IMR-90 (cell line): Measurements from ENCODE around the gene RGL4. TPM values are rescaled to one million over a fixed set of nuclear protein-coding genes. Genes with fewer than 3 reads are reported as not detected.
"Not testable (repeated sequence)": the region's sequence is repeated elsewhere in the genome, so short reads cannot be mapped to it uniquely, and the experiment has no call there.

ENCODE experiments used
- ATAC-seq: fragments of 200-7000 bp; cut with Tn5 transposase; 2 replicates; pipeline ENCODE4 v1.9.1; 2020; ENCODE audit warnings: low read depth, mild to moderate bottlenecking, moderate library complexity
- BruUV-seq: library from RNA; stranded (reverse); fragments of 400-500 nt; replicated peaks from 2 replicates; lab custom pipeline; 2021; lab: Mats Ljungman, UMichigan
- CTCF ChIA-PET: fragments of 300-600 bp; formaldehyde crosslinking; extraction: SDS; loops from one replicate; lab custom pipeline; 2021; ENCODE audit warnings: antibody characterized with exemption; lab: Yijun Ruan, JAX
- POLR2A ChIA-PET: fragments of 300-600 bp; sonication (Branson Sonifier 250); formaldehyde crosslinking; loops from one replicate; lab custom pipeline; 2022; ENCODE audit warnings: antibody characterized with exemption; ENCODE audit not compliant: unreplicated experiment; lab: Charles Lee
- DNase-seq: peaks from one replicate; pipeline ENCODE4 v3.0.0; 2013
- H2AFZ ChIP-seq: replicated peaks from 2 replicates; pipeline ENCODE3; 2013; ENCODE audit warnings: low read length, mild to moderate bottlenecking; ENCODE audit not compliant: poor library complexity
- H2AK5ac ChIP-seq: 2 replicates; pipeline ENCODE4 v1.6.1; 2013; ENCODE audit warnings: low read depth, low read length, inconsistent platforms
- H2AK9ac ChIP-seq: replicated peaks from 2 replicates; pipeline ENCODE3; 2013; ENCODE audit warnings: mild to moderate bottlenecking, low read depth, low read length, moderate library complexity; ENCODE audit not compliant: poor library complexity
- H2BK120ac ChIP-seq: 2 replicates; pipeline ENCODE4 v1.6.1; 2013; ENCODE audit warnings: low read depth, low read length, inconsistent platforms
- H2BK15ac ChIP-seq: 3 replicates; pipeline ENCODE4 v1.6.1; 2013; ENCODE audit warnings: low read depth, low read length, inconsistent platforms
- H2BK20ac ChIP-seq: 2 replicates; pipeline ENCODE4 v1.6.1; 2013; ENCODE audit warnings: low read depth, mild to moderate bottlenecking, inconsistent platforms, low read length, moderate library complexity
- H2BK5ac ChIP-seq: 2 replicates; pipeline ENCODE4 v1.6.1; 2013; ENCODE audit warnings: mild to moderate bottlenecking, low read depth, low read length, inconsistent platforms; ENCODE audit not compliant: poor library complexity, severe bottlenecking
- H3K14ac ChIP-seq: replicated peaks from 2 replicates; pipeline ENCODE4 v1.6.1; 2013; ENCODE audit warnings: low read depth, low read length, inconsistent platforms
- H3K18ac ChIP-seq: 2 replicates; pipeline ENCODE4 v1.6.1; 2013; ENCODE audit warnings: low read depth, low read length, control low read depth
- H3K23ac ChIP-seq: 2 replicates; pipeline ENCODE4 v1.6.1; 2013; ENCODE audit warnings: low read depth, low read length, inconsistent platforms
- H3K27ac ChIP-seq: 2 replicates; pipeline ENCODE4 v1.5.1; 2013; ENCODE audit warnings: mild to moderate bottlenecking, control low read depth, low read length; ENCODE audit not compliant: insufficient read depth
- H3K27me3 ChIP-seq: 2 replicates; pipeline ENCODE4 v1.6.1; 2013; ENCODE audit warnings: low read length; ENCODE audit not compliant: control insufficient read depth, insufficient read depth
- H3K36me3 ChIP-seq: 2 replicates; pipeline ENCODE4 v1.6.1; 2013; ENCODE audit warnings: low read length, mixed read lengths; ENCODE audit not compliant: control insufficient read depth, insufficient read depth
- H3K4ac ChIP-seq: 2 replicates; pipeline ENCODE4 v1.6.1; 2013; ENCODE audit warnings: low read depth, low read length, inconsistent platforms
- H3K4me1 ChIP-seq: 2 replicates; pipeline ENCODE4 v1.6.1; 2013; ENCODE audit warnings: low read length, mixed read lengths; ENCODE audit not compliant: control insufficient read depth, insufficient read depth
- H3K4me2 ChIP-seq: 2 replicates; pipeline ENCODE4 v1.6.1; 2013; ENCODE audit warnings: low read depth, mild to moderate bottlenecking, control low read depth, low read length, moderate library complexity
- H3K4me3 ChIP-seq: 2 replicates; pipeline ENCODE4 v1.5.1; 2013; ENCODE audit warnings: low read depth, mild to moderate bottlenecking, control low read depth, low read length, moderate library complexity; ENCODE audit not compliant: insufficient read depth
- H3K56ac ChIP-seq: 2 replicates; pipeline ENCODE4 v1.6.1; 2013; ENCODE audit warnings: low read length, inconsistent platforms; ENCODE audit not compliant: insufficient read depth; ENCODE audit errors: extremely low read depth
- H3K79me1 ChIP-seq, 2 experiments: 2 replicates each; pipeline ENCODE4 v1.6.1; 2013; ENCODE audit warnings: low read length in 2 of 2, inconsistent platforms in 1 of 2, low read depth in 1 of 2
- H3K9ac ChIP-seq: 2 replicates; pipeline ENCODE4 v1.6.1; 2013; ENCODE audit warnings: low read depth, low read length, control low read depth
- H3K9me1 ChIP-seq: 2 replicates; pipeline ENCODE4 v1.6.1; 2013; ENCODE audit warnings: low read length, inconsistent platforms; ENCODE audit not compliant: insufficient read depth
- H3K9me3 ChIP-seq: 2 replicates; pipeline ENCODE4 v1.6.1; 2013; ENCODE audit warnings: low read length; ENCODE audit not compliant: control insufficient read depth, insufficient read depth
- H4K20me1 ChIP-seq: 2 replicates; pipeline ENCODE4 v1.6.1; 2013; ENCODE audit warnings: low read length, inconsistent platforms; ENCODE audit not compliant: insufficient read depth
- H4K5ac ChIP-seq: 2 replicates; pipeline ENCODE4 v1.6.1; 2013; ENCODE audit warnings: mild to moderate bottlenecking, low read depth, low read length, control low read depth
- H4K8ac ChIP-seq, 2 experiments: 2 replicates each; pipeline ENCODE4 v1.6.1; 2013; ENCODE audit warnings: low read depth in 2 of 2, low read length in 2 of 2, control low read depth in 1 of 2, inconsistent platforms in 1 of 2
- H4K91ac ChIP-seq: 2 replicates; pipeline ENCODE4 v1.6.1; 2013; ENCODE audit warnings: low read depth, low read length, inconsistent platforms; ENCODE audit not compliant: insufficient read depth
- WGBS, 2 experiments: methylation state at CpG; one replicate each; pipeline versions ENCODE4 v1.1.5 to v1.1.7; 2013; ENCODE audit warnings: missing lambda C conversion rate in 2 of 2; ENCODE audit not compliant: insufficient read length in 1 of 2; ENCODE audit errors: extremely low coverage in 2 of 2; 5-methylcytosine and 5-hydroxymethylcytosine counted together
- dilution Hi-C: fragments of 300-500 bp; cut with HindIII; formaldehyde crosslinking; loops from one replicate; pipeline ENCODE4 v1.14.3; 2018; ENCODE audit warnings: low sequenced_read_pairs; ENCODE audit not compliant: unreplicated experiment
- in situ Hi-C: fragments of 300-500 bp; cut with MboI; formaldehyde crosslinking; loops from 3 replicates; pipeline ENCODE4 v1.14.3; 2019; ENCODE audit warnings: low sequenced_read_pairs, inconsistent platforms, mixed read lengths
- intact Hi-C: fragments of 100-400 bp; cut with micrococcal nuclease; formaldehyde crosslinking; loops from 2 replicates; pipeline ENCODE4 v1.10.0; 2022
- polyA plus RNA-seq, 3 experiments: library from polyadenylated mRNA; depleted of rRNA; stranded (reverse); fragments of >200 nt; gene quantifications; 2 replicates each; pipeline ENCODE4 v1.2.3, GENCODE V29; 2012; ENCODE audit warnings: low replicate concordance in 1 of 3
- total RNA-seq: library from RNA; depleted of rRNA; stranded (reverse); fragments of >200 nt; gene quantifications from 2 replicates; pipeline ENCODE4 v1.2.3, GENCODE V29; 2012

The RGL4 gene
- total and polyA plus RNA-seq, 2 of the 4 experiments (the other 2 are of a cell fraction), result not detected

GRCh38 chr22:23671387-23671786 lies 19.4 kb upstream of the RGL4 start:
- H2AFZ ChIP-seq, H4K8ac ChIP-seq, H3K9me1 ChIP-seq, H3K14ac ChIP-seq, ATAC-seq, H2AK9ac ChIP-seq, H2BK15ac ChIP-seq, H2BK120ac ChIP-seq, H3K4me3 ChIP-seq, H3K79me1 ChIP-seq, H4K20me1 ChIP-seq, CTCF ChIA-PET, in situ Hi-C loops, dilution Hi-C loops, H3K23ac ChIP-seq, H3K18ac ChIP-seq, H3K27me3 ChIP-seq, H3K56ac ChIP-seq, BruUV-seq, POLR2A ChIA-PET, H3K36me3 ChIP-seq, H3K4me1 ChIP-seq, H3K4ac ChIP-seq, H2AK5ac ChIP-seq, H3K4me2 ChIP-seq, intact Hi-C loops, H3K27ac ChIP-seq, DNase-seq, H3K9me3 ChIP-seq, H4K5ac ChIP-seq, H2BK5ac ChIP-seq, H4K91ac ChIP-seq, H2BK20ac ChIP-seq, H3K9ac ChIP-seq: not testable (repeated sequence)
- 0% methylated on average over 1 of the region's 4 CpGs; no CpG with 5 or more reads in 1 of the 2 experiments for WGBS, 2 experiments

DNA sequence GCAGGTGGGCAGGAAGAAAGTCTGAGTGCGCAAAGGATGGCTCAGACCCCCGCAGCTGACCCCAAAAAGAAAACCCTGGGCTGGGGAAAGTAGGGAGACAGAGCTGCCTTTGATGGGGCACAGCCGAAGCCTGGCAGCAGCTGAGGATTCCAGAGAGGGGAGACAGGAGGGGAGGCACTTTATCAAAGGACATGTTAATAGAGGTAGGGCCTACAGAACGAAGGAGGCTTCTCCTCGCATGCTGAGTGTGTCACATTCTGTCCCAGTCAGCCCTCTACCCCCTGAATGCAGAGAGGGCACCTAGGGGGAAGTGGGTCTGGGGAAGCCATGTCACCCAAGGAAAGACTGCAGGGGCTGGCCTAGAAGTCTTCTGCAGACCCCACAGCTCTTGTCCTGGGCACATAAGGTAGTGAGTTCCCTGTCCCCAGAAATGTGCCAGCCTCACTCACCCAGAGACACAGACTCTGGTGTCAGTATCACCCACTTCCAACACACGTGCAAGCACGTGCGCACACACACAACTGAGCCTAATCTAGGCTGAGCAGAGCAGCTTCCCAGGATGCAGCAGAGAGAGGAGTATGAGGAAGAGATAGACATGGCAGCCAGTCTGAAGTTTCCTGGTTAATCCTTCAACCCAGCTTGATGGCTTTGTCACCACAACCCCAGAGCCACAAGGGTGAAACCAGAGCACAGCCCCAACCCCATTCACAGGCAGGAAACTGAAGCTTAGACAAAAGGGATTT lies 18.3 kb upstream of the RGL4 start:
- H3K9me1 ChIP-seq, H3K4me1 ChIP-seq, H3K9ac ChIP-seq, ATAC-seq, H3K23ac ChIP-seq, intact Hi-C loops, H3K9me3 ChIP-seq, H2AFZ ChIP-seq, H2BK120ac ChIP-seq, H4K20me1 ChIP-seq, POLR2A ChIA-PET, H3K18ac ChIP-seq, H4K5ac ChIP-seq, H3K14ac ChIP-seq, CTCF ChIA-PET, H3K27me3 ChIP-seq, BruUV-seq, H3K27ac ChIP-seq, H3K79me1 ChIP-seq, H3K4me3 ChIP-seq, H4K8ac ChIP-seq, H3K4ac ChIP-seq, H2AK9ac ChIP-seq, H2BK15ac ChIP-seq, in situ Hi-C loops, H3K4me2 ChIP-seq, H2BK20ac ChIP-seq, H3K36me3 ChIP-seq, H2BK5ac ChIP-seq, H2AK5ac ChIP-seq, DNase-seq, H3K56ac ChIP-seq, H4K91ac ChIP-seq, dilution Hi-C loops: not testable (repeated sequence)
- WGBS, 2 experiments, result no CpG with 5 or more reads among the region's 8 CpGs
